Neural cell (in vitro differentiated cells): Measurements from ENCODE around the gene VPS33A. TPM values are rescaled to one million over a fixed set of nuclear protein-coding genes. Genes with fewer than 3 reads are reported as not detected.

Experiments used
- H2AFZ ChIP-seq: fragments of 200-600, 300-800 bp; sonication (generic), shearing (Covaris generic); 2 replicates; pipeline ENCODE4 v1.6.0; 2014; ENCODE audit warnings: low read depth, mild to moderate bottlenecking, antibody characterized with exemption, low read length, moderate library complexity
- H3F3A ChIP-seq: fragments of 200-600 bp; shearing (Covaris generic); 2 replicates; pipeline ENCODE4 v1.6.1; 2016; ENCODE audit warnings: mild to moderate bottlenecking, moderate library complexity, mixed read lengths, antibody characterized with exemption, low read length; ENCODE audit not compliant: insufficient read depth, poor library complexity, severe bottlenecking
- H3K27ac ChIP-seq: fragments of 200-600, 300-800 bp; sonication (generic), shearing (Covaris generic); 2 replicates; pipeline ENCODE4 v1.5.1; 2014; ENCODE audit warnings: mild to moderate bottlenecking, low read length, moderate library complexity
- H3K27me3 ChIP-seq: fragments of 300-800, 200-600 bp; sonication (generic), shearing (Covaris generic); 2 replicates; pipeline ENCODE4 v1.6.0; 2014; ENCODE audit warnings: mild to moderate bottlenecking, low read depth, low read length, moderate library complexity; ENCODE audit not compliant: insufficient read depth
- H3K36me3 ChIP-seq: fragments of 300-800, 200-600 bp; sonication (generic), shearing (Covaris generic); 2 replicates; pipeline ENCODE4 v1.5.1; 2014; ENCODE audit warnings: mild to moderate bottlenecking, antibody characterized with exemption, low read length, moderate library complexity; ENCODE audit not compliant: insufficient read depth
- H3K4me2 ChIP-seq: fragments of 300-800, 200-600 bp; sonication (generic), shearing (Covaris generic); 2 replicates; pipeline ENCODE4 v1.6.0; 2014; ENCODE audit warnings: mild to moderate bottlenecking, low read length
- H3K4me3 ChIP-seq: fragments of 300-800, 200-600 bp; sonication (generic), shearing (Covaris generic); 2 replicates; pipeline ENCODE4 v1.5.1; 2014; ENCODE audit warnings: mild to moderate bottlenecking, low read length, moderate library complexity
- H3K79me2 ChIP-seq: fragments of 200-600 bp; shearing (Covaris generic); replicated peaks from 2 replicates; pipeline ENCODE4 v1.6.0; 2014; ENCODE audit warnings: mild to moderate bottlenecking, low read length, moderate library complexity; ENCODE audit not compliant: insufficient read depth
- H3K9ac ChIP-seq: fragments of 300-800, 200-600 bp; sonication (generic), shearing (Covaris generic); 2 replicates; pipeline ENCODE4 v1.6.1; 2016; ENCODE audit warnings: mild to moderate bottlenecking, low read length, mixed read lengths
- H3K9me2 ChIP-seq: fragments of 200-600 bp; shearing (Covaris generic); 2 replicates; pipeline ENCODE4 v1.6.1; 2016; ENCODE audit warnings: mild to moderate bottlenecking, low read length, mixed read lengths; ENCODE audit not compliant: insufficient read depth
- H3K9me3 ChIP-seq: fragments of 200-600, 300-800 bp; sonication (generic), shearing (Covaris generic); 2 replicates; pipeline ENCODE4 v1.6.1; 2016; ENCODE audit warnings: mild to moderate bottlenecking, mixed run types, low read length, moderate library complexity, mixed read lengths
- H4K20me1 ChIP-seq: fragments of 200-600 bp; shearing (Covaris generic); 2 replicates; pipeline ENCODE4 v1.6.1; 2016; ENCODE audit warnings: mild to moderate bottlenecking, mixed run types; ENCODE audit not compliant: insufficient read depth
- EP300 ChIP-seq: fragments of 450-650 bp; conservative IDR thresholded peaks from 2 replicates; pipeline ENCODE4 v1.6.1; 2014; ENCODE audit warnings: antibody characterized with exemption, mild to moderate bottlenecking, moderate library complexity; ENCODE audit not compliant: poor library complexity, severe bottlenecking
- EZH2 ChIP-seq: fragments of 200-600, 300-800 bp; shearing (Covaris generic), sonication (generic); IDR thresholded peaks from 2 replicates; pipeline ENCODE4 v1.6.1; 2014; ENCODE audit warnings: antibody characterized with exemption, low read length, borderline replicate concordance, mild to moderate bottlenecking; ENCODE audit not compliant: insufficient read depth, poor library complexity, severe bottlenecking
- MXI1 ChIP-seq: fragments of 450-650 bp; conservative IDR thresholded peaks from 2 replicates; pipeline ENCODE4 v1.6.1; 2014; ENCODE audit warnings: antibody characterized with exemption, mild to moderate bottlenecking; ENCODE audit not compliant: poor library complexity, severe bottlenecking
- POLR2AphosphoS5 ChIP-seq: IDR thresholded peaks from 2 replicates; pipeline ENCODE4 v1.6.1; 2012
- RAD21 ChIP-seq: fragments of 450-650 bp; conservative IDR thresholded peaks from 2 replicates; pipeline ENCODE4 v1.6.1; 2014; ENCODE audit warnings: antibody characterized with exemption, mild to moderate bottlenecking, moderate library complexity
- SMC3 ChIP-seq: fragments of 450-650 bp; conservative IDR thresholded peaks from 2 replicates; pipeline ENCODE4 v1.6.1; 2014; ENCODE audit warnings: antibody characterized with exemption, mild to moderate bottlenecking, moderate library complexity; ENCODE audit not compliant: poor library complexity
- TAF1 ChIP-seq: IDR thresholded peaks from 2 replicates; pipeline ENCODE4 v1.6.1; 2012; ENCODE audit warnings: low read depth
- polyA plus RNA-seq: library from polyadenylated mRNA; depleted of rRNA; stranded (reverse); fragments of >200 nt; gene quantifications from 2 replicates; pipeline ENCODE4 v1.2.3, GENCODE V29; 2014
- TF ChIP-seq, protein P1 (sequence below): IDR thresholded peaks from 2 replicates; pipeline ENCODE4 v1.6.1; 2012; ENCODE audit warnings: borderline replicate concordance
- TF ChIP-seq, protein P2 (sequence below): fragments of 450-650 bp; IDR thresholded peaks from 2 replicates; pipeline ENCODE4 v1.5.1; 2014; ENCODE audit warnings: antibody characterized with exemption, mild to moderate bottlenecking, moderate library complexity; ENCODE audit not compliant: poor library complexity, severe bottlenecking

The VPS33A gene
- polyA plus RNA-seq, 1 donor from 2014 or later: 40.9 TPM

DNA sequence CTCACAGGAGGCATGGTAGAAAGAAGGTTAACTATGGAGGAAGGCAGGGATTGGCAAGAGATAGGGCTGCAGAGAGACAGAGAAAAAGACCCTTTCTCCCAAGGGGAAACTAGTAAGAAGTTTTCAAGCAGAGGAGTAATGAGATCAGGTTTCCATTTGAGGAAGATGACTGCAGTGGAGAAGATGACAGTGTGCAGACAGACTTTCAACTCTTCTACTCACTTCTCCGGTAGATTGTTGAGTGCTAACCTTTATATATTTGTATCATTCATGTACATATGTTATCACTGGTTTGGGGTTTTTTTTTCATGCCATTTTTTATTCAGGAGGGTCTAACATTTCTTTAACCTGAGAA, 68.7 kb downstream of the VPS33A start:
- no peaks in the 10 kb centered on the region for H3K79me2 ChIP-seq
- no peak for TF ChIP-seq EZH2
- TF ChIP-seq MXI1: no peak
- TF ChIP-seq, protein P1, sequence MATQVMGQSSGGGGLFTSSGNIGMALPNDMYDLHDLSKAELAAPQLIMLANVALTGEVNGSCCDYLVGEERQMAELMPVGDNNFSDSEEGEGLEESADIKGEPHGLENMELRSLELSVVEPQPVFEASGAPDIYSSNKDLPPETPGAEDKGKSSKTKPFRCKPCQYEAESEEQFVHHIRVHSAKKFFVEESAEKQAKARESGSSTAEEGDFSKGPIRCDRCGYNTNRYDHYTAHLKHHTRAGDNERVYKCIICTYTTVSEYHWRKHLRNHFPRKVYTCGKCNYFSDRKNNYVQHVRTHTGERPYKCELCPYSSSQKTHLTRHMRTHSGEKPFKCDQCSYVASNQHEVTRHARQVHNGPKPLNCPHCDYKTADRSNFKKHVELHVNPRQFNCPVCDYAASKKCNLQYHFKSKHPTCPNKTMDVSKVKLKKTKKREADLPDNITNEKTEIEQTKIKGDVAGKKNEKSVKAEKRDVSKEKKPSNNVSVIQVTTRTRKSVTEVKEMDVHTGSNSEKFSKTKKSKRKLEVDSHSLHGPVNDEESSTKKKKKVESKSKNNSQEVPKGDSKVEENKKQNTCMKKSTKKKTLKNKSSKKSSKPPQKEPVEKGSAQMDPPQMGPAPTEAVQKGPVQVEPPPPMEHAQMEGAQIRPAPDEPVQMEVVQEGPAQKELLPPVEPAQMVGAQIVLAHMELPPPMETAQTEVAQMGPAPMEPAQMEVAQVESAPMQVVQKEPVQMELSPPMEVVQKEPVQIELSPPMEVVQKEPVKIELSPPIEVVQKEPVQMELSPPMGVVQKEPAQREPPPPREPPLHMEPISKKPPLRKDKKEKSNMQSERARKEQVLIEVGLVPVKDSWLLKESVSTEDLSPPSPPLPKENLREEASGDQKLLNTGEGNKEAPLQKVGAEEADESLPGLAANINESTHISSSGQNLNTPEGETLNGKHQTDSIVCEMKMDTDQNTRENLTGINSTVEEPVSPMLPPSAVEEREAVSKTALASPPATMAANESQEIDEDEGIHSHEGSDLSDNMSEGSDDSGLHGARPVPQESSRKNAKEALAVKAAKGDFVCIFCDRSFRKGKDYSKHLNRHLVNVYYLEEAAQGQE: no peak
- TF ChIP-seq TAF1: no peak
- TF ChIP-seq RAD21: no peak
- TF ChIP-seq EP300: no peak
- no peak for TF ChIP-seq SMC3
- TF ChIP-seq, protein P2, sequence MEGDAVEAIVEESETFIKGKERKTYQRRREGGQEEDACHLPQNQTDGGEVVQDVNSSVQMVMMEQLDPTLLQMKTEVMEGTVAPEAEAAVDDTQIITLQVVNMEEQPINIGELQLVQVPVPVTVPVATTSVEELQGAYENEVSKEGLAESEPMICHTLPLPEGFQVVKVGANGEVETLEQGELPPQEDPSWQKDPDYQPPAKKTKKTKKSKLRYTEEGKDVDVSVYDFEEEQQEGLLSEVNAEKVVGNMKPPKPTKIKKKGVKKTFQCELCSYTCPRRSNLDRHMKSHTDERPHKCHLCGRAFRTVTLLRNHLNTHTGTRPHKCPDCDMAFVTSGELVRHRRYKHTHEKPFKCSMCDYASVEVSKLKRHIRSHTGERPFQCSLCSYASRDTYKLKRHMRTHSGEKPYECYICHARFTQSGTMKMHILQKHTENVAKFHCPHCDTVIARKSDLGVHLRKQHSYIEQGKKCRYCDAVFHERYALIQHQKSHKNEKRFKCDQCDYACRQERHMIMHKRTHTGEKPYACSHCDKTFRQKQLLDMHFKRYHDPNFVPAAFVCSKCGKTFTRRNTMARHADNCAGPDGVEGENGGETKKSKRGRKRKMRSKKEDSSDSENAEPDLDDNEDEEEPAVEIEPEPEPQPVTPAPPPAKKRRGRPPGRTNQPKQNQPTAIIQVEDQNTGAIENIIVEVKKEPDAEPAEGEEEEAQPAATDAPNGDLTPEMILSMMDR: no peak
- no peak for TF ChIP-seq POLR2AphosphoS5
- no peak overlapping the region for H3K9ac ChIP-seq
- H3K36me3 ChIP-seq: no peaks in the 10 kb centered on the region
- H3K27ac ChIP-seq: no peak overlapping the region
- H3K9me3 ChIP-seq: no peaks in the 10 kb centered on the region
- H3K27me3 ChIP-seq: peaks cover 11% of the 10 kb centered on the region
- no peak overlapping the region for H2AFZ ChIP-seq
- H3K9me2 ChIP-seq: no peaks in the 10 kb centered on the region
- H4K20me1 ChIP-seq: no peaks in the 10 kb centered on the region
- no peak overlapping the region for H3K4me3 ChIP-seq
- no peaks in the 10 kb centered on the region for H3F3A ChIP-seq
- H3K4me2 ChIP-seq: no peak overlapping the region

DNA sequence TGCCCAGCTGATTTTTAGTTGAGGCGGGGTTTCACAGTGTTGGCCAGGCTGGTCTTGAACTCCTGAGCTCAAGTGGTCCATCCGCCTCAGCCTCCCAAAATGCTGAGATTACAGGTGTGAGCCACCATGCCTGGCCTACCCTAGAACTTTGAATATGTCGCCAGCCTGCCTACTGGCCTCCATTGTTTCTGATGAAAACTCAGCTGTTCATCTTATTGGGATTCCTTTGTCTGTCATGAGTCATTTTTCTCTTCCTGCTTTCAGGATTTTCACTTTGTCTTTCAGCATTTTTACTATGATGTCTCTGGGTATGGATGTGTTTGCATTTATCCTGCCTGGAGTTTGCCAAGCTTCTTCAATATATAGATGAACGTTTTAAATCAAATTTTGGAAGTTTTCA, 70.9 kb downstream of the VPS33A start:
- Histone ChIP-seq H3K27ac (no peak overlapping the region), H4K20me1 (no peaks in the 10 kb centered on the region), H3K4me3 (no peak overlapping the region), H2AFZ (no peak overlapping the region), H3K27me3 (no peaks in the 10 kb centered on the region), H3K4me2 (no peak overlapping the region), H3K9me3 (no peaks in the 10 kb centered on the region), H3K36me3 (no peaks in the 10 kb centered on the region), H3K79me2 (no peaks in the 10 kb centered on the region), H3K9me2 (no peaks in the 10 kb centered on the region), H3K9ac (no peak overlapping the region), H3F3A (no peaks in the 10 kb centered on the region)
- TF ChIP-seq SMC3 (no peak), EP300 (no peak), EZH2 (no peak), TAF1 (no peak)
